Right ventricle myocardium superior (tissue), 1 donor: Measurements from ENCODE around the gene ANKRD2. TPM values are rescaled to one million over a fixed set of nuclear protein-coding genes. Genes with fewer than 3 reads are reported as not detected.

Experiments
- ATAC-seq: fragments of 200-7000 bp; cut with Tn5 transposase; one replicate; pipeline ENCODE4 v1.9.1; 2020; ENCODE audit warnings: mild to moderate bottlenecking; ENCODE audit not compliant: poor library complexity
- DNase-seq: peaks from one replicate; pipeline ENCODE4 v3.0.0-alpha.2; 2020
- intact Hi-C: fragments of 100-400 bp; cut with DNase I; formaldehyde crosslinking; loops from one replicate; pipeline ENCODE4 v1.11.2; 2022
- total RNA-seq: library from RNA; stranded (reverse); fragmentation: NEBNext Ultra II Directional; extraction: Animal tissue kit (Norgen Biotek cat#: 25700); gene quantifications from one replicate; pipeline ENCODE4 v1.2.1, GENCODE V29; 2021
- donor health status: DM: no; HTN: yes; CAD: no; lungs with severe emphysema.

The ANKRD2 gene
- total RNA-seq, 1 donor from 2014 or later = 152 TPM

DNA sequence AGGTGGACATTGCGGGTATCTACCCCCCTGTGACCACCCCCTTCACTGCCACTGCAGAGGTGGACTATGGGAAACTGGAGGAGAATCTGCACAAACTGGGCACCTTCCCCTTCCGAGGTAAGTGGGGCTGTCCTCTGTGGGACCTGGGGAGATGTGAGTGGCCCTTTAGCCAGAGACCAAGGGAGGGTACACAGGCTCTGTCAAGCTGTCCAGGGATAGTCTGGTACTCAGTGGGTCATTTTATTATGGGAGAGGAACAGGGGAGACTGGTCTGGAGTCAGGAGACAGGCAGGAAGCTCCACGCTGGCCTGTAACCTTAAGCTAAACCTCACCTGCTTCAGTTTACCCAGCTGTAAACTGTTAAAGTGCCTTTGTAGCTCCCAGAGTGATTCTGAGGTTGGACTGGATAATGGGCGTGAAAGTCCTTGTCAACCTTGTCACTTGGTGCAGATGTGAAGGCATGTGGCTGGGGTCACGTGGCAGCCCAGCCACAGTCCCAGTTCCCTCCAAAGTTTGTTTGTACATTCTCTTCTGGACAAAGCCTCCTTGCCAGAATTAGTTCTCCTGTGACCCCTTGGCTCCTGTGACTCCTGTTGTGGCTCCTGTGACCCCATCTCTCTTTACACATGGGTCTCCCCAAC lies 12.3 kb downstream of the ANKRD2 start:
- ATAC-seq = peak; percentile 56
- intact Hi-C loops = no loop called here

GRCh38 chr10:97585439-97585811 lies 12.8 kb downstream of the ANKRD2 start:
- peak; percentile 3 for ATAC-seq
- no peak for DNase-seq
- intact Hi-C loops = no loop called here

More for the DNA sequence above, 12.3 kb downstream of the ANKRD2 start:
- no peak for DNase-seq

- no peak for DNase-seq
- intact Hi-C loops = no loop called here
These were observed 14.6 kb downstream of the ANKRD2 start for GRCh38 chr10:97587183-97587582.

GRCh38 chr10:97589479-97589878 lies 16.9 kb downstream of the ANKRD2 start, which contains the start of gene C10orf62:
C10orf62 (plus strand) TSS chr10:97589721; CDS start chr10:97589898, 177 bp downstream.
- no peak for ATAC-seq

More at GRCh38 chr10:97587183-97587582, 14.6 kb downstream of the ANKRD2 start:
- no peak for ATAC-seq

GRCh38 chr10:97590082-97590747 lies 17.6 kb downstream of the ANKRD2 start:
- ATAC-seq (no peak), DNase-seq (peak; percentile 12)
- intact Hi-C loops = no loop called here

More at GRCh38 chr10:97589479-97589878, 16.9 kb downstream of the ANKRD2 start, which contains the start of gene C10orf62:
- no peak for DNase-seq
- intact Hi-C loops = no loop called here

- ATAC-seq (no peak), DNase-seq (peak; percentile 5)
- intact Hi-C loops = no loop called here
These were observed 18.3 kb downstream of the ANKRD2 start for GRCh38 chr10:97590748-97591495.

- DNase-seq (peak; percentile 10), ATAC-seq (no peak)
- intact Hi-C loops = no loop called here
These were observed 20.8 kb downstream of the ANKRD2 start for GRCh38 chr10:97593421-97593820.

GRCh38 chr10:97596101-97597082 lies 23.8 kb downstream of the ANKRD2 start:
- intact Hi-C loops = no loop called here
- DNase-seq (no peak), ATAC-seq (peak; percentile 94)

- no peak for DNase-seq
- intact Hi-C loops = no loop called here
These were observed 25.2 kb downstream of the ANKRD2 start for GRCh38 chr10:97597778-97598177.

GRCh38 chr10:97598407-97599271 lies 26.1 kb downstream of the ANKRD2 start:
- DNase-seq (no peak), ATAC-seq (no peak)
- intact Hi-C loops = no loop called here

More at GRCh38 chr10:97597778-97598177, 25.2 kb downstream of the ANKRD2 start:
- ATAC-seq = no peak

DNA sequence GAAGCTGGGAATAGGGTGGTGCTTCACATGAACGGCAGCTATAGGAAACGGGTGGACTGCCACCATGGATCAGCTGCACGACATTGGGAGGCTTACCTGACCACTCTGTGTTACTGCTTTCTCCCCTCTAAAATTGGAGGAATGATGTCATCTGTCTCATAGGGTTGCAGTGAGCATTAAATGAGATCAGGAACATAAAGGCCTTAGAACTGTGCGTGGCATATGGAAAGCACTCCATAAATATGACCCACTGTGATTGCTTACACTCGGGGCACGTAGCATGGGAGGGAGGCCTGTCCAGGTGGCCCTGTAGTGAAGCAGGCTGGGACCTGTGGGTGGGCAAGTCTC lies 26.7 kb downstream of the ANKRD2 start:
- no peak for DNase-seq
- no peak for ATAC-seq
- intact Hi-C loops = no loop called here

GRCh38 chr10:97600616-97601015 lies 28.0 kb downstream of the ANKRD2 start:
- no peak for DNase-seq
- no peak for ATAC-seq
- intact Hi-C loops = no loop called here

DNA sequence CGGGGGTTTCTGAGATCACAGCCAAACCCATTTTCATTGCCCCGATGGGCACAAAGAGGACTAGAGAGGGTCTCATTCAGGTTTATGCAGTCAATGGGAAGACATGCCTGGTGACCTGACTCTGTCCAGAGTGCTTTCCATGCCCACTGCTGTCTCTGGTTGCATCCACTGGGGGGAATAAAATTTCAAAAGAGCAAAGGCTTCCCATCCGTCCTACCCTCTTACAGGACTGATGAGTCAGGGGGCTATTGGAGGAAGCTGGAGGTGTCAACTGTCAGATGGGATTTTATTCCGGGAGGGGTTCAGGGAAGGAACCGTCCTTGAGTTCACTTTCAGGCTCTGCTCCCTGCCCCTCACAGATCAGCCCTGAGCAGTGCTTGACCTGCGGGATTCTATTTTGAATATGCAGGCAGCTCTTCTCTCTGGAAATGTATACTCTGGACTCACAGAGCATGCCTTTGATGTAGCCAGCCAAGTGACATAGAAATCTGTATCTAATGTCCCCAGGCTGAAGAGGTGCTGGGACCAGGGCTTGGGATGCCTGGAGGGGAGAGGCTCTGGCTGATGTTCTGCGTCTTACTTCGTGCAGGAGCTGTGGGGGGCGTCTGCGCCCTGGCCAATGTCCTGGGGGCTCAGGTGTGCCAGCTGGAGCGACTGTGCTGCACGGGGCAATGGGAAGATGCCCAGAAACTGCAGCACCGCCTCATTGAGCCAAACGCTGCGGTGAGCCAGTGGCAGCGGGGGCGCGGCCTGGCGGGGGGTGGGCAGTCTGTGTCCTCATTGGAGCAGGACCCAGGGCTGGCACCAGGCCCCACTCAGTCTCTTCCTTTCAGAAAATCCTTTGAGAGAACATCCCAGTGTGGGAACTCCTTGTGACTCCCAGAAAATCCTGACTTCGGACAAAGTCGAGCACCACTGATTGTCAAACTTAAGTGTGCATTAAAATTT lies 29.0 kb downstream of the ANKRD2 start:
- ATAC-seq (peak; percentile 76), DNase-seq (peak; percentile 64)

GRCh38 chr10:97607095-97607636 lies 34.6 kb downstream of the ANKRD2 start:
- intact Hi-C loops = no loop called here
- DNase-seq = no peak
- no peak for ATAC-seq

More for the DNA sequence above, 29.0 kb downstream of the ANKRD2 start:
- intact Hi-C loops = no loop called here

DNA sequence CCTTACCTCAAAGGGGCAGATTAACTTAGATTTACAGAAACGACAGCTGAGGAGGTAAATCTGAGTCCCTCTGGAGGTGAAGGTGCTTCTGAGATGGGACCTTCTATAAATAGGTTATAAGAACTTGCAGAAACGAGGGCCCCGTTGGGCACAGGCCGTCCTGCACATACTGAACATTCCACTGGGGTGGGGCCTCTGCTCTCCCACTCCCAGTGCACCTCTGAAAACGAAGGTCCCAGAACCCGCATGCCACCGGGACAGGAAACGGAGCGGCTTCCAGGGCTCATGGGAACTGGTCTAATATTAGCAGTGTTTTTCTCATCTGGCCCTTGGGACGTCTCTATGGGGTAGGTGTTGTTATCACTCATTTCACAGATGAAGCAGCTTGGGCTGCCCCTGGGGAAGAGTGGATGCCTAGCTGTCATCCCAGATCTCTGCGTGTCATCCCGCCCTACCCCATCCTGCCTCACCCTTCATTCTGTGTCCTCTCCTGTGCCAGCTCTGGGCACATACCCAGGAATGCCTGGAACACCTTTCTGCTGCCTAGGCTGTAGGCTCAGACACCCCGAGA lies 36.5 kb downstream of the ANKRD2 start:
- DNase-seq (peak; percentile 80), ATAC-seq (peak; percentile 81)
- intact Hi-C loops = no loop called here

DNA sequence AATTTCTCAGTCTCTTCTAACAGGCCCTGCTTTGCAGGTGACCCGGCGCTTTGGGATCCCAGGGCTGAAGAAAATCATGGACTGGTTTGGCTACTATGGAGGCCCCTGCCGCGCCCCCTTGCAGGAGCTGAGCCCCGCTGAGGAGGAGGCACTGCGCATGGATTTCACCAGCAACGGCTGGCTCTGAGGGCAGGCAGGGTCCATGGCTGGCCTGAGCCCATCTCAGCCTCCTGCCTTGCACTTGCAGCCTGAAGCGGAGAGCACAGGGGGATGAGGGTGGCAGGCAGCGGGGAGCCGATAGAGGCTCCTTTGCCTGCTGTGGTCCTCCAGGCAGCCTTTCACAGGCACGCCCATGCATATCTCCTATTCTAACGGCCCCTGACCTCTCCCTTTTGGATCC lies 38.9 kb downstream of the ANKRD2 start:
- intact Hi-C loops = loop anchor here (2.0 to 10.0 kb wide), 2 partner anchors 39 to 147 kb away; partner anchors contain the start of gene ANKRD2
- DNase-seq = no peak
- ATAC-seq = no peak
